ENCODE results near the gene PAX2.

PAX2 gene

GRCh38 chr10:100725071-100725471, 20.3 kb upstream of the PAX2 start:
- DNase-seq, result no peak

- DNase-seq, result no peak
Measured at GRCh38 chr10:100725869-100726426, 19.4 kb upstream of the PAX2 start.

DNA sequence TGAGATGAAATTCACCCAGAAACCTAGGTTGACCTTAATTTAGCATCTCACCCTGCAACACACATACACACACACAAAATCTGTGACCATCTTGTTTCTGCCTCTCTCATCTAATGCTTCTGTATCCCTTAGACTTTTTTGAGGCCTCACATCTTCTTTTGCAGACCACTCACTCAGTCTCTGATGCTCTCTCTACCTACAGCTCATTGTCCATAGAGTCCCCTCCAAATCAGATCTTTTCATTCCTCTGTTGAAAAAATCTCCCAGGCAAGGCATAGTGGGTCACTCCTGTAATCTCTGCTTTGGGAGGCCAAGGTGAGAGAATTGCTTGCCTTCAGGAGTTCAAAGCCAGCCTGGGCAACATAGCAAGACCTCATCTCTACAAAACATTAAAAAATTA, 17.6 kb upstream of the PAX2 start:
- no peak for DNase-seq

DNA sequence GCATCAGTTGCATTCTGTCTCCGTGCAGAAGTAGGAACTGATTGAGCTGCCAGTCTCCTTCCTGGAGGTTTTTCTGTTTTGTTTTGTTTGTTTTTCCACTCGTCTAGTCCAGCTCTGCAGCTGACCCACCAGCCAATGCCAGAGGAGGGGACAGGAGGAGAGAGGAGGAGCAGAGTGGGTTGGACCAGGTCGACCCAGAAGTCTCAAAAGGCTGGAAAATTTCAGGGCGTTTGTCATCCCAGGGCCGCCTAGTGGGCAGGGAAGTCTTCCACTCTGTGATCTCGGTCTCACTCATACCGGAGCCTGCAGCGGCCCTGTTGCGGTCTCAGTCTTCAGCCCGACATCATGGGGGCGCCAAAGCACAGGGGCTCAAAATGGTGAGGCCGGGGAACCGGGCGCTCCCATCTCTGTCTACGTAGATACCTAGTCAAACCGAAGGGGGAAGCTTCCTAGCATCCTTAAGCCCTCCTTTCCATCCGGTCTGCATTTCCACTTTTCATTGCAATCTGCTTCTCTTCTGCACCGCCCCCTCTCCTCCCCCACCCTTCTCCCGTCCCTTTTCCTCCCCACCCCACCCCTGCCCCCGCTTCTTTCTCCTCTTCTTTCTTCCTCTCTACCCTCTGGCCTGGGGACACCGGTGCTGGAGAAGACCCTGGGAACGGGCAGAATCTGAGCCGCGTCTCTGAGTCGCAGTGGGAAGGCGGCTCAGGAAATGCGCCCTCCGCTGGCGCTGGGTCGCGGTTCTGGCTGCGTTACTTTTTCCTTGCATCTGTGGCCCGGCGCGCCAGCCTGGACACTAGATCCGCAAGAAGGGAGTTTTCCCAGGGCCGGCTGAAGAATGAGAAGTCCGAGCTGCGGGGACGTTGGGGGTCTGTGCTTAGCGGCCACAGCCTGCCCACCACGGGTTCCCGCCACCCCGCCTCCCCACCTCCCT, 16.2 kb upstream of the PAX2 start:
- no peak for DNase-seq

DNA sequence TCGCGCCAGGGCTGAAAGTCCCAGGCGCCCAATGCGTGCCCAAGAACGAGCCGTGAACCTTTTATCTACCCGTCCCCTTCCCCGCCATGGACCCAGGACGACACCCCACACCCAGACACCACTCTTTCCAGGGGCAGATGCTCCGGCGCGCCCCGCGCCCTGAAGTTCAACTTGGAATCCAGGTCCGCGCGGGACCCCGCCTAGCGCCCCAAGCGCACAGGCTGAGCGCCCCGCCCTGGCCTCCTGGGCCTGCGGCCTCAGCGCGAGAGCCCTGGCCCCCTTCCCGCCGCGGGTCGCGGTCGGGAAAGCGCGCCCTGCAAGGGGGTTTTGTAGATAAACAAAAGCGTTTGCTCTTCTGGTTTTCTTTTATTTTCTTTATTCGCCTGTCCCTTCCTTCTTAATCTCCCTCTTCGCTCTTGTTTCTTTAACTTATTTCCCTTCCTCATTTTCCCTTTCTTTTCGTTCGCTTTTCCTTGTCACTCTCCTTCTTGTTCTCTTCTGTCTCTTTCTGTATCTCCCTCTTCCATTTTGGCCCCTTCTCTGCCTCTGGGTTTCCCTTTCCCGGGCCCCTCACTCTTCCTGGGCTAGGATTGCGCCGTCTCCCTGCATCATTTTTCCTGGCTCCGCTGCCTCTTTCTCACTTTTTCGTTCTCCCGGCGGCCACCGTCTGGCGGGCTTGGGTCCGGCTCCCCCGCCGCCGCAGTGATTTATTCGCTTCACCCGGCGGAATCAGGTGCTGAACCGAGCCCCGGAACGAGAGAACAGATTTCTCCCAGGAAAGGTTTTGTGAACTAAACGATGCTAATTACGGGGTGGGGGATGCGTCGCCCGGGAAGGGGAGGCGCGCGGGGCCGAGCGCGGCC, 15.3 kb upstream of the PAX2 start:
- DNase-seq, result no peak

GRCh38 chr10:100730725-100731406, 14.5 kb upstream of the PAX2 start:
- DNase-seq, result no peak

GRCh38 chr10:100731407-100732240, 13.8 kb upstream of the PAX2 start:
- no peak for DNase-seq

- DNase-seq, result no peak
Measured at GRCh38 chr10:100732241-100732596, 13.2 kb upstream of the PAX2 start.

GRCh38 chr10:100733329-100733728, 12.1 kb upstream of the PAX2 start:
- DNase-seq, result no peak

- no peak for DNase-seq
Measured at GRCh38 chr10:100734295-100735086, 10.9 kb upstream of the PAX2 start.

DNA sequence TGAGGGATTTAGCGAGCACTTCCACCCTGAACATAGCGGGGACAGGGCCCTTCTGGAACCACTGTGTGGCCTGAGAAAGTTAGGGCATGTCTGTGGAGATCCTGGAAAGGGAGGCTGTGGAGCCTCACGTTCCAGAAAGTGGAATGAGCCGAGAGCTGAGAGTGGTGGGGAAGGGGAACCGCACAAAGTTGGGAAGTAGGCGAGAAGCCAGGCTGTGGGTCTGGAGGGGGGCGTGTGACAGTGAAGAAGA, 10.4 kb upstream of the PAX2 start:
- no peak for DNase-seq

GRCh38 chr10:100735337-100736143, 9.8 kb upstream of the PAX2 start:
- DNase-seq, result no peak

GRCh38 chr10:100736144-100736808, 9.1 kb upstream of the PAX2 start:
- no peak for DNase-seq

GRCh38 chr10:100736809-100737354, 8.5 kb upstream of the PAX2 start:
- no peak for DNase-seq

- no peak for DNase-seq
Measured at GRCh38 chr10:100737355-100738054, 7.9 kb upstream of the PAX2 start.

DNA sequence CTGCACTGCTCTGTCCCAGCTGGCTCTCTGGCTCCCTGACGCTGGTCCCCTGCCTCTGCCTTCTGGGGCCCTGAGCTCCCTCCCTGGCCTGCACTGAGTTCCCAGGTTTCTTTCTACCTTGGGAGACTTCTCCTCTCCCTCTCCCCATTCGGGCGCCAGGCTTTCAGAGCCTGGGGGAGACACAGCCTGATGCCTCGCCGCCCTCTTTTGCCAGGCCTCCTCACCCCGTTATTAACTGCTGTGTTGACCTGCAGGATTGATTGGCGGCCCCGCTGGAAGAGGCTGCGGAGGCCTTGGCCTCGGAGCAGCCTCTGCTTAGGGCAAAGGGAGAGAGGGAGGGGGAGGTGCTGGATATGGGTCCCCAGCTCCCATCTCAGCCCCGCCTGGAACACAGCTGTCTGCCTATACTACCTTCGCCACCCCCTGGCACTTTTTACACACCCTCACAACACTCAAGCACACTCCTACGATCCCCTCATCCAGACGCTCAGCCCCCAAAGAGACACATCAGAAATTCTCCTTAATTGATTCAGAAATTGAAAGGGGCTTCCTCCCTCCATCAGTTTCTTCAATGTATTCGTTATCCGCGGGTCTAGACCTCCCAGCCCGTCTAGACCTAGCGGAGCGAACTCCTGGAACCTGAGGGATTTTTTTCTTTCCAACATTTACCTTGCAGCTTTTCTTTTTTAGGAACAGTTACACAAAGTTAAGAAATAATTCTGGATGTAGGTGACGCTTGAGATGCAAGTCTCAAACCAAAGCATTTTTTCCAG, 7.1 kb upstream of the PAX2 start:
- DNase-seq, result no peak

- DNase-seq, result no peak
Measured at GRCh38 chr10:100739517-100740368, 5.6 kb upstream of the PAX2 start.

All from activated T-cell treated with anti-CD3 and anti-CD28 coated beads, Interleukin-2, amount 50 U/mL, for 1 hour (primary cell).